Hematopoietic multipotent progenitor cell treated with erythropoietin and hydrocortisone succinate and interleukin-3 and kit ligand, for 17 days (in vitro differentiated cells): ENCODE data around the gene HMG20A.
"Not testable (repeated sequence)": the region's sequence is repeated elsewhere in the genome, so short reads cannot be mapped to it uniquely, and the experiment has no call there.

Source experiments
- DNase-seq: peaks from one replicate; pipeline ENCODE4 v3.0.0-alpha.2; 2015; ENCODE audit warnings: low spot score

The HMG20A gene

GRCh38 chr15:77420610-77421369, at the start of gene HMG20A:
HMG20A (plus strand) TSS chr15:77420888; CDS start chr15:77458408, 37,520 bp downstream.
- DNase-seq = no peak

DNA sequence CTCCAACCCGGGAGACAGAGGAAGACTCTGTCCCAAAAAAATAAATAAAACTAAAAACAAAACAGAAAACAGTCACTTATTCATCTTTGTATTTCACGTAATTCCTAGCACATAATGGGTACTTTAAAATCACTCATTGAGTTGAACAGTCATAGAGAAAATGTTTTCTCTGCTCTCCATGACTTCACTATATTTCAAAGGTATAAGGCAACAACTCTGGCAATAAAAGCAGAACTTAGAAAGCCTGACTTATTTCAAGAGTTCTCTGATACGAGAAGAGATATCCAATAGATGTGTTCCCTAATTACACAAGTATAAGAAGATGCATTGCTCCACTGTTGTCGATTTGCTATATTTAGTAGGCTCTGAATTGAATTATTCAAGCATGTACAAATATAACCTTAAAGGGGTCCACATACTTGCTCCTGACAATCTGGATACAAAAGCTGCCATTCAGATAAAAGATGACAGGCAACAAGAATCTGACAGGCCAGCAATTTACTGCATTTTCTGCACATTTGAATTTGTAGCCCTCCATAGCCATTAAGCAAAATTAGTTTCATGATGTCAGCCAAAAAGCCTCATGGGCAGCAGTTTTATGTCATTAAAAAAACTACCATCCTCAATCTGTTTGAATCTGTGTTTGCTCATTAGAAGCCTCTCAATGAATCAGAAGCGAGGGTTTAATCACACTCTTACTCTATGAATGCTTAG, 48.7 kb upstream of the HMG20A start:
- DNase-seq = no peak

DNA sequence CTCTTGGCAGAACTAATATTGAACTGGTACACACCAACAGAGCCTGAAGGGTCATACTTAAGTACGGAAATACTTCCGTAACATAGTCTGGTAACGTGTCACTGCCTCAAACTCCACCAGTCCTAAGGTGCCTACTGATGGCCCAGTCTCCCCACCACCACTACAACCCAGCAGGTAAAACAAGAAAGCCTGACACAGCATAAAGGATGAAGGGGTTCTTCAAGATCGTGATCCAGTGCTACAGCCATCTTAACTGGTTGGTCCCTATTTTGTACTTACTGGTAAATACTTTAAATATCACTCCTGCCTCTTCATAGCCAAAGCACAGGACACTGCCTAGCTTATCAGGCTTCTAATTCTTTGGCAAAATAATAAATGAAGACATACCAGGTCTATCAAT, 47.2 kb upstream of the HMG20A start:
- DNase-seq = no peak

GRCh38 chr15:77375133-77375532, 45.6 kb upstream of the HMG20A start:
- no peak for DNase-seq

DNA sequence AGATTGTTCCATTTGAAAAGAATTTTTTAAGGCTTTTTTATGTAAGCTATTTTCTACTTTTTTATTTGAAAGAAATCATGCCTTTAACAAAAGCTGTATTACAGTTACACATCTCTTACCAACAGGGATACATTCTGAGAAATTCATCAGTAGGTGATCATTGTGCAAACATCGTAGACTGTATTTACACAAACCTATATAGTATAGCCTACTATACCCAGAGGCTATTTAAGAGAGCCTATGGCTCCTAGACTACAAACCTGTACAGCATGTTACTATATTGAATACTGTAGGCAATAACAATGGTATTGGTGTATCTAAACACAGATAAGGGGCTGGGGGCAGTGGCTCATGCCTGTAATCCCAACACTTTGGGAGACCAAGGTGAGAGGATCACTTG, 43.9 kb upstream of the HMG20A start:
- DNase-seq = no peak

GRCh38 chr15:77380033-77380432, 40.7 kb upstream of the HMG20A start:
- no peak for DNase-seq

- DNase-seq = no peak
Measured at GRCh38 chr15:77384086-77384485, 36.6 kb upstream of the HMG20A start.

GRCh38 chr15:77384589-77385359, 35.9 kb upstream of the HMG20A start:
- DNase-seq = no peak

- DNase-seq = no peak
Measured at GRCh38 chr15:77386626-77387025, 34.1 kb upstream of the HMG20A start.

GRCh38 chr15:77387365-77388105, 33.2 kb upstream of the HMG20A start:
- no peak for DNase-seq

DNA sequence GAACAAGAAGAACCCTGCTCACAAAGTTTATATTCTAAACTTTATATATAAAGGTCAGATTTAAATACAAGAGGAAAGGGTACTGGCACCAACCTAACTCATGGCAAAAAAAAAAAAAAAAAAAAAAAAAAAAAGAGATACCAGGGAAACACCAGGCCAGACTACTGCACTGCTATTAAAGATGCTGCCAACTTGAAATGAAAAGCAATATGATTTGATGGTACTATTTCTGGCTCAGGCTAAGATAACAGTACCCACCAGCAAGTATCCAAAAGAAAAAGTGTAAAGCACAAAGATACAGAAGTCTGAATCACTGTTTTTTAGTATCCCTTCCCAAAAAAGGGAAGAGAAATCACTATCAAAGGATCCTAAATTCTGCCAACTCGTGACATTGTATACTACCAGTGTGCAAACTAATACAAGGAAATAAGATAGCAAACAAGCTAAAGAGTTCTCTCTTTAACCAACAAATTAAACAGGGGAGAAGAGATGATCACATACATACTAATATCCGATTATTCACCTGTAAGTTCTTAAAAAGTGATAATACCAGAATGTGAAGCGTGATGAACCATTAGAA, 29.2 kb upstream of the HMG20A start:
- no peak for DNase-seq

GRCh38 chr15:77392762-77393470, 27.8 kb upstream of the HMG20A start:
- DNase-seq = no peak

GRCh38 chr15:77393471-77393840, 27.2 kb upstream of the HMG20A start:
- DNase-seq = no peak

DNA sequence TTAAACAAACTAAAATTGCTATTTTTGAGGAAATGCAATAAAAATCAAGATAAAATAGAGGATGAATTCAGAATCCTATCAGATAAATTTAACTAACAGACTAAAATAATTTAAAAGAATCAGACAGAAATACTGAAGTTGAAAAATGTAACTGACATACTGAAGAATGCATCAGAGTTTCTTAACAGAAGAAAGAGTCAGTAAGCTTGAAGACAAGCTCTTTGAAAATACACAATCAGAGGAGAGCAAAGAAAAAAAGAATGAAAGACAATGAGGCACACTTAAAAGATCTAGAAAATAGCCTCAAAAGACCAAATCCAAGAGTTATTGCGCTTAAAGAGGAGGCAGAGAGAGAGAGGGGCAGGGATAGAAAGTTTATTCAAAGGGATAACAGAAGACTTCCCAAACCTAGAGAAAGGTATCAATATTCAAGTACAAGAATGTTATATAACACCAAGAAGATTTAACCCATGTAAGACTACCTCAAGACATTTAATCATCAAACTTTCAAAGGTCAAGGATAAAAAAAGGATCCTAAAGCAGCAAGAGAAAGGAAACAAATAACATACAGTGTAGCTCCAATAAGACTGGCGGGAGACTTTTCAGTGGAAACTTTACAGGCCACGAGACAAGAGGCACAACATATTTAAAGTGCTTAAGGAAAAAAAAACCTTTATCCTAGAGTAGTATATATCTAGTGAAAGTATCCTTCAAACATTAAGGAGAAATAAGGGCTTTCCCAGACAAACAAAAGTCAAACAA, 25.5 kb upstream of the HMG20A start:
- DNase-seq = no peak

DNA sequence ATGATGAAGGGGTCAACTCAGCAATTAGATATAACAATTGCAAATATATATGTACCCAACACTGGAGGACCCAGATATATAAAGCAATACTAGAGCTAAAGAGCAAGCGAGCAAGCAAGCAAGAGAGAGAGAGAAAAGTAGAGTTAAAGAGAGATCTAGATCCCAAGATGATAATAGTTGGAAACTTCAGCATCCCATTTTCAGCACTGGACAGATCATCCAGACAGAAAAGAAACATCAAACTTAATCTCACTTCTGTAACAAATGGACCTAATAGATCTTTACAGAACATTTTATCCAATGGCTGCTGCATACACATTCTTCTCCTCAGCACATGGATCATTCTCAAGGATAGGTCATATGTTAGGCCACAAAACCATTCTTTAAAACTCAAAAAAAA, 24.0 kb upstream of the HMG20A start:
- no peak for DNase-seq

GRCh38 chr15:77398927-77399326, 21.8 kb upstream of the HMG20A start:
- no peak for DNase-seq

DNA sequence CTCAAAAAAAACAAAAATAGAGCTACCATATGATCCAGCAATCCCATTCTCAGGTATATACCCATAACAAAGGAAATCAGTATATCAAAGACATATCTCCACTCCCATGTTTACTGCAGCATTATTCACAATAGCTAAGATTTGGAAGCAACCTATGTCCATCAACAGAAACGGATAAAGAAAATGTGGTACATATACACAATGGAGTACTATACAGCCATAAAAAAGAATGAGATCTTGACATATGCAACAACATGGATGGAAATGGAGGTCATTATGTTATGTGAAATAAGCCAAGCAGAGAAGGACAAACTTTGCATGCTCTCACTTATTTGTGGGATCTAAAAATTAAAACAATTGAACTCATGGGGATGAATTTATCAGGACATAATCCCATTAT, 20.4 kb upstream of the HMG20A start:
- no peak for DNase-seq

DNA sequence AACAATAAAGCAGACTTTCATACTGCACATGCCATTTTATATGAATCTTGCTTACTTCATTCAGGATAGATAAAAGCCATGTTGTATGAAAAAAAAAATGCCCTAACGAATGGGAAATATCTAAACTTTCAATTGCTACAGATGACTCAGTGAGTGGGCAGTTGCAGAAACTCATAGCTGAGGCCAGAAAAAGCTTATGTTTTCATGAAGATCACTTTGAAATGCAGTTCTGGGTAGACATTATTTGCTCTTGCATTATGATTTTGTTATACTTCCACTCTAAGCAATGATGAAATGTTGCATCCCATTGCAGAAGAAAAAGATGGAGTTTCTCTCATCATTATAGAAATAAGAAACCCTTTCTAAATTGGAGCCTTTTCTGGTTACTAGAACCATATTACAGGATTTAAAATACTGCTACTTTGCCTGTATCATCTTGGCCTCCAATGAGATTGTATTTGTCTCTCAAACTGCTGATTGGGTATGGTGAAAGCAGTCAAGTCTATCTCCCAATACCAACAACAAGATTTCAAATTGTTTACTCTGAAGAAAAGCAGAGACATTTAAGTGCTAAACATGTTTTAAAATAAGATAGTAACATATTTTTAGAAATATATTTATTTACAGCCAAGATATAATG, 17.8 kb upstream of the HMG20A start:
- DNase-seq = no peak

GRCh38 chr15:77406173-77406759, 14.4 kb upstream of the HMG20A start:
- DNase-seq = not testable (repeated sequence)

GRCh38 chr15:77406846-77407245, 13.8 kb upstream of the HMG20A start:
- DNase-seq = no peak
